Upper lobe of right lung (tissue), 1 donor: ENCODE measurements around the gene DCC. TPM values are rescaled to one million over a fixed set of nuclear protein-coding genes. Genes with fewer than 3 reads are reported as not detected.

Experiments used
- ATAC-seq: fragments of 200-7000 bp; cut with Tn5 transposase; one replicate; pipeline ENCODE4 v1.9.1; 2020; ENCODE audit warnings: mild to moderate bottlenecking, moderate library complexity
- DNase-seq: peaks from one replicate; pipeline ENCODE4 v3.0.0-alpha.2; 2020
- H3K27ac ChIP-seq: fragments of 200-600 bp; one replicate; pipeline ENCODE4 v1.8.0; 2022
- H3K27me3 ChIP-seq: fragments of 200-600 bp; one replicate; pipeline ENCODE4 v1.8.0; 2022; ENCODE audit warnings: mild to moderate bottlenecking
- H3K36me3 ChIP-seq: fragments of 200-600 bp; one replicate; pipeline ENCODE4 v1.8.0; 2022
- H3K4me1 ChIP-seq: fragments of 200-600 bp; one replicate; pipeline ENCODE4 v1.8.0; 2022
- H3K4me3 ChIP-seq: fragments of 200-600 bp; one replicate; pipeline ENCODE4 v1.8.0; 2022; ENCODE audit warnings: mild to moderate bottlenecking
- H3K9me3 ChIP-seq: fragments of 200-600 bp; one replicate; pipeline ENCODE4 v1.8.0; 2022
- intact Hi-C: fragments of 100-400 bp; cut with DNase I; formaldehyde crosslinking; loops from one replicate; pipeline ENCODE4 v1.11.0; 2022
- total RNA-seq: library from RNA; stranded (reverse); fragmentation: NEBNext Ultra II Directional; extraction: Animal tissue kit (Norgen Biotek cat#: 25700); gene quantifications from one replicate; pipeline ENCODE4 v1.2.1, GENCODE V29; 2021
- TF ChIP-seq, protein P1 (sequence below): fragments of 200-600 bp; IDR thresholded peaks from one replicate; pipeline ENCODE4 v1.8.0; 2022; ENCODE audit warnings: antibody characterized with exemption
- donor health status: DM: no; HTN: yes; CAD: no; lungs with severe emphysema.

The DCC gene
- total RNA-seq, 1 donor from 2014 or later: 7.1 TPM

DNA sequence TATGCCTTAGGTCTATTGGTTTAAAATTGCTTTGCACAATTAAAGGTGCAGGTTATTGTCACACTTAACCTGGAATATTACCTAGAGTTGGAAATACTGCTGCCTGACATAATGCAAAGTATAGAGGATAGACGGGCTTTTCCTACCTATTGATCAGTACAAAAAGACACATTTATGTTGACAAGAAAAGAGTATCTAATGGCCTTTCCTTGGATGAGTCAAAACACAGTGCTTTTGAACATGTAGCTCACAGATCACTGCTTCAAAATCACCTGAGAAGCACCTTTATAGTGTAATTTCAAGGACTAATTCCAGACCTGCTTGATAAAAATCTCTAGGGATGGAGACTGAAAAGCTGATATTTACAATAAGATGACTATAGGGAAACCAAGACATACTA is 262.8 kb downstream of the DCC start:
- ATAC-seq (no peak), DNase-seq (no peak)
- H3K27ac ChIP-seq: no peak overlapping the region
- H3K36me3 ChIP-seq: no peaks in the 10 kb centered on the region
- TF ChIP-seq, protein P1, sequence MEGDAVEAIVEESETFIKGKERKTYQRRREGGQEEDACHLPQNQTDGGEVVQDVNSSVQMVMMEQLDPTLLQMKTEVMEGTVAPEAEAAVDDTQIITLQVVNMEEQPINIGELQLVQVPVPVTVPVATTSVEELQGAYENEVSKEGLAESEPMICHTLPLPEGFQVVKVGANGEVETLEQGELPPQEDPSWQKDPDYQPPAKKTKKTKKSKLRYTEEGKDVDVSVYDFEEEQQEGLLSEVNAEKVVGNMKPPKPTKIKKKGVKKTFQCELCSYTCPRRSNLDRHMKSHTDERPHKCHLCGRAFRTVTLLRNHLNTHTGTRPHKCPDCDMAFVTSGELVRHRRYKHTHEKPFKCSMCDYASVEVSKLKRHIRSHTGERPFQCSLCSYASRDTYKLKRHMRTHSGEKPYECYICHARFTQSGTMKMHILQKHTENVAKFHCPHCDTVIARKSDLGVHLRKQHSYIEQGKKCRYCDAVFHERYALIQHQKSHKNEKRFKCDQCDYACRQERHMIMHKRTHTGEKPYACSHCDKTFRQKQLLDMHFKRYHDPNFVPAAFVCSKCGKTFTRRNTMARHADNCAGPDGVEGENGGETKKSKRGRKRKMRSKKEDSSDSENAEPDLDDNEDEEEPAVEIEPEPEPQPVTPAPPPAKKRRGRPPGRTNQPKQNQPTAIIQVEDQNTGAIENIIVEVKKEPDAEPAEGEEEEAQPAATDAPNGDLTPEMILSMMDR: no peak
- intact Hi-C loops: no loop called here
- no peak overlapping the region for H3K4me3 ChIP-seq
- no peaks in the 10 kb centered on the region for H3K4me1 ChIP-seq
- H3K27me3 ChIP-seq: no peaks in the 10 kb centered on the region
- no peaks in the 10 kb centered on the region for H3K9me3 ChIP-seq

DNA sequence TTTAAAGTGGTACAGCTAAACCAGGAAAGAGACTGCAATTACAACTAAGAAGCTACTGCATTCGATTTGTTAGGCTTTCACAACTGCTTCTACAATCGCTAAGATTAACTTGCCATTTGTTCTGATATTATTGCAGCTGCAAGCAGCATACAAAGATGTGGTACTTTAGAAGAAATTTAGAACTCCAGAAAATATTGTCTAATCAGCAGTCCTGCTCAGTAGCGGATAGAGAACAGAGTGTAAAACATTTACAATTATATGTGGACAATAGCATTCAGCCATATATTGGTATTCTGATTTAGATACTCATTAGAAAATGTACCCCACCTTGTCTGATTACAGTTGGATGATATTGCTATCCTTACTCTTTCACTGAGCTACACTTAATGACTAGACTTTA is 265.3 kb downstream of the DCC start:
- Histone ChIP-seq H3K4me1 (no peaks in the 10 kb centered on the region), H3K4me3 (no peak overlapping the region), H3K27me3 (no peaks in the 10 kb centered on the region), H3K27ac (no peak overlapping the region), H3K9me3 (no peaks in the 10 kb centered on the region), H3K36me3 (no peaks in the 10 kb centered on the region)
- TF ChIP-seq, protein P1: no peak
- DNase-seq (no peak), ATAC-seq (no peak)
- intact Hi-C loops: no loop called here

DNA sequence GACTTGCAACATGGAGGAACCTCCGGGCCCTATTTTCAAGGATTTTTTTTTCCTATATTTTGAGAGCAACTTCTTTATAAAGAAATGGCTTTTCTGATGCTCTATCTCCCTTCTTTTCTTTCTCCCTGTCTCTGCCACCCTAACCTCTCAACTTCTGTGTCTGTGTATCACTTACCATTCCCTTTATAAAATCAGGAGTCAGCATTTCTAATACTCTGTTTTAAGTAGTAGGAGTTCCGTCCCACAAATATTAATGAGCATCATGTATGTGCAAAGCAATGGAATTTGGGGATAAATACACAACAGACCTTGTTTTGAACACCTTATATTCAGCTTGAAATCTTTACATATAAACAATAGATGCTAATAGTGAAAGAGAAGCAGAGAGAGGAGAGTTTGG is 268.0 kb downstream of the DCC start:
- H3K27me3 ChIP-seq: no peaks in the 10 kb centered on the region
- ATAC-seq: no peak
- H3K9me3 ChIP-seq: no peaks in the 10 kb centered on the region
- TF ChIP-seq, protein P1: no peak
- no peaks in the 10 kb centered on the region for H3K4me1 ChIP-seq
- H3K27ac ChIP-seq: no peak overlapping the region
- intact Hi-C loops: no loop called here
- DNase-seq: no peak
- H3K4me3 ChIP-seq: no peak overlapping the region
- no peaks in the 10 kb centered on the region for H3K36me3 ChIP-seq

DNA sequence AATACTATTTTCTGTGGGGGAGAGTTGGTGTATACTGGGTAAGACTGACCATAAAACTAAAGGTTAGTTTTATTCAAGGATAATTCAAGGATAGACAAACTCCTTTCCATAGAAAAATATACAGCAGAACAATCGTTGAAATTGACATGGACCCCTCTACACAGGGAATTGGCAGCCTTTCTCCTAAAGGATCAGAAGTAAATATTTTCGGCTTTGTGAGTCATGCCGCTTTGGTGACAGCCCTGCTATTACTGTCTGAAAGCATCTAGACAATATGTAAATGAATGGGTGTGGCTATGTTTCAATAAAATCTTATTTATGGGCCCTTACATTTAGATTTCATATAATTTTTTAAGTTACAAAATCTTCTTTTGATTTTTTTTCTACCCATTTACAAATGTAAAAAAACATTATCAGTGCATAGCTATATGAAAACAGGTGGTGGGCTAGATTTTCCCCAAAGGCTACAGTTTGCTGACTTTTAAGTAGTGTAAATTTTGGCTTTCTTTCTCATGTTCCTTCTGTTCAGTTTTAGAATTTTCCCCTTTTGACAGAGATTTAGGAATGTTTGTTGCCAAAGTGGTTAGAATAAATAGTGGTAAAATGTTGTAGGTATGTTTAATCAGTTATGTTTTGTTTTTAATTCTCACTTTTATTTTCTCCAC is 270.6 kb downstream of the DCC start:
- Histone ChIP-seq H3K4me1 (no peaks in the 10 kb centered on the region), H3K27ac (no peak overlapping the region), H3K9me3 (no peaks in the 10 kb centered on the region), H3K4me3 (no peak overlapping the region), H3K36me3 (no peaks in the 10 kb centered on the region), H3K27me3 (no peaks in the 10 kb centered on the region)
- TF ChIP-seq, protein P1: no peak
- DNase-seq: no peak
- ATAC-seq: no peak
- intact Hi-C loops: no loop called here

DNA sequence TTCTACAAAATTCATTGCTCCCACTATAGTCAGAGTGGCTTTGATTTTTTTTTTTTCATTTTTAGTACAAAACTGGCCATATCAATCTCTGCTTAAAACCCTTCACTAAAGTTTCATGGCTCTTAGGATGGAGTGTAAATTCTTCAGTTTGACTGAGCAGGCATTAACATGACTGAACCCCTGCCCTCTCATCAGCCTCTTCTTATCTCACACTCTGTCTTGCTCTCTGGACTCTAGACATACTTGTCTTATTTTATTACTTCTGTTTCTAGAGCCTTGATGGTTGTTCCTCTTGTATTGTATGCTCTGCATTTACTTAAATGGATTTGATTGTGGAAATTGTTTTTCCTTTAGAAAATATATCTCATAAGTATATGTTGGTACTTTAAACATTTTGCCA is 272.4 kb downstream of the DCC start:
- Histone ChIP-seq H3K36me3 (no peaks in the 10 kb centered on the region), H3K27me3 (no peaks in the 10 kb centered on the region), H3K4me1 (no peaks in the 10 kb centered on the region), H3K4me3 (no peak overlapping the region), H3K9me3 (no peaks in the 10 kb centered on the region), H3K27ac (no peak overlapping the region)
- intact Hi-C loops: no loop called here
- ATAC-seq (no peak), DNase-seq (no peak)
- TF ChIP-seq, protein P1: no peak

DNA sequence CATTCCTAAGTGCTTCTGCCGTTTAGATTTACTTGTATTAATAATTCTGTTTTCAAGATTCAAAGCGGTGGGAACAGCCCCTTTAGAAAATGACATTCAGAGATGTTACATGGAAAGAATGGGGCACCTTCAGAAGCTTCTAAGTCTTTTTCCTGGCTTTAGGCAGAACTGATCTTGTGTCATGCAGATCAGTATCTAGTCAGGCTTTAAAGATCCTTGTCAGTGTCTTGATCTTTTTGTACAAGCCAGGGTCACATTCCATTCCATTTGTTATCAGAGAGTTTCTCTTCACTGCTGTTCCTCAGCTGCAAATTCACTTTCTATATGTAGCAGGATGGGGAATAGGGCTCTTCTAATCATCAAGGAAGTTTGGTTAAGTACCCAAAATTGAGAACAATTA is 275.3 kb downstream of the DCC start:
- Histone ChIP-seq H3K9me3 (no peaks in the 10 kb centered on the region), H3K36me3 (no peaks in the 10 kb centered on the region), H3K27ac (no peak overlapping the region), H3K4me3 (no peak overlapping the region), H3K27me3 (no peaks in the 10 kb centered on the region), H3K4me1 (no peaks in the 10 kb centered on the region)
- DNase-seq: no peak
- no peak for ATAC-seq
- intact Hi-C loops: no loop called here
- TF ChIP-seq, protein P1: no peak
